ENCODE measurements around the gene C11orf98.

GRCh38 chr11:62705880-62706849 lies 41.2 kb upstream of the C11orf98 start:
- TF ChIP-seq SP1 (IDR thresholded peaks at IDR 0.05) (no peak), FOXM1 (IDR thresholded peaks at IDR 0.05; ENCODE audit: borderline replicate concordance) (no peak), SUZ12 (IDR thresholded peaks at IDR 0.05) (no peak), ELF4 (IDR thresholded peaks at IDR 0.05) (peak; percentile 43; the same call in 1 of the 2 replicates), FOXA1 (IDR thresholded peaks at IDR 0.05) (no peak), BHLHE40 (IDR thresholded peaks at IDR 0.05; ENCODE audit: borderline replicate concordance) (no peak), ARNT (IDR thresholded peaks at IDR 0.05) (no peak), FOXK2 (IDR thresholded peaks at IDR 0.05) (no peak), ZNF384 (IDR thresholded peaks at IDR 0.05) (no peak), TARDBP (IDR thresholded peaks at IDR 0.05) (no peak), CTBP1 (IDR thresholded peaks at IDR 0.05; ENCODE audit: borderline replicate concordance) (no peak), NFRKB (IDR thresholded peaks at IDR 0.05) (no peak), L3MBTL2 (conservative IDR thresholded peaks at IDR 0.05) (no peak), HDGF (IDR thresholded peaks at IDR 0.05; ENCODE audit: borderline replicate concordance) (no peak)
